Skin of body (tissue), 2 donors: ENCODE data around the gene FAM151A. TPM values are rescaled to one million over a fixed set of nuclear protein-coding genes. Genes with fewer than 3 reads are reported as not detected.

Experiments
- DNase-seq: peaks from one replicate; lab custom pipeline; 2025; lab: John Stamatoyannopoulos, UW
- total RNA-seq: library from RNA; depleted of rRNA; stranded (reverse); fragments of >200 nt; gene quantifications from one replicate; pipeline ENCODE4 v1.2.3, GENCODE V29; 2014

The FAM151A gene
- total RNA-seq, 1 donor from 2014 or later: not detected

- no peak for DNase-seq
Observed at GRCh38 chr1:54604051-54604450, 19.3 kb downstream of the FAM151A start.

- DNase-seq: no peak
Observed at GRCh38 chr1:54603241-54603640, 20.1 kb downstream of the FAM151A start.

GRCh38 chr1:54602554-54602953, 20.8 kb downstream of the FAM151A start:
- no peak for DNase-seq

GRCh38 chr1:54601730-54602129, 21.6 kb downstream of the FAM151A start:
- no peak for DNase-seq

- no peak for DNase-seq
Observed at GRCh38 chr1:54600947-54601721, 22.2 kb downstream of the FAM151A start.

GRCh38 chr1:54599211-54599823, 24.0 kb downstream of the FAM151A start:
- DNase-seq: no peak

GRCh38 chr1:54597455-54598030, 25.8 kb downstream of the FAM151A start:
- DNase-seq: no peak

- no peak for DNase-seq
Observed at GRCh38 chr1:54596756-54597155, 26.6 kb downstream of the FAM151A start.

- DNase-seq: no peak
Observed at GRCh38 chr1:54595956-54596498, 27.3 kb downstream of the FAM151A start.

- DNase-seq: no peak
Observed at GRCh38 chr1:54594463-54594862, 28.9 kb downstream of the FAM151A start.

- no peak for DNase-seq
Observed at GRCh38 chr1:54593571-54594160, 29.7 kb downstream of the FAM151A start.

GRCh38 chr1:54591127-54591756, 32.1 kb downstream of the FAM151A start:
- DNase-seq: no peak

GRCh38 chr1:54588377-54588776, 34.9 kb downstream of the FAM151A start:
- DNase-seq: no peak

- DNase-seq: no peak
Observed at GRCh38 chr1:54585181-54586066, 37.9 kb downstream of the FAM151A start.

GRCh38 chr1:54584575-54584974, 38.8 kb downstream of the FAM151A start:
- DNase-seq: no peak

GRCh38 chr1:54583871-54584270, 39.5 kb downstream of the FAM151A start:
- DNase-seq: no peak

GRCh38 chr1:54583307-54583686, 40.0 kb downstream of the FAM151A start:
- DNase-seq: no peak

- DNase-seq: no peak
Observed at GRCh38 chr1:54582566-54583306, 40.6 kb downstream of the FAM151A start.

- no peak for DNase-seq
Observed at GRCh38 chr1:54581621-54582035, 41.7 kb downstream of the FAM151A start.
